ENCODE results near the gene ITCH. TPM values are rescaled to one million over a fixed set of nuclear protein-coding genes. Genes with fewer than 3 reads are reported as not detected.
A peak's percentile ranks its signal among the peaks of the same experiment; 100 is the strongest.

Gene ITCH
- total RNA-seq = 10 to 100 TPM; 56.6 to 72.3 (median 60.6) TPM

- TF ChIP-seq POLR2A (IDR thresholded peaks at IDR 0.05) = peak; percentile 89
- no peak for TF ChIP-seq CTCF (IDR thresholded peaks at IDR 0.05)
- TF ChIP-seq POLR2AphosphoS5 (IDR thresholded peaks at IDR 0.05) = peak; percentile 83 to 93 (median 87)
- peak; percentile 95 for DNase-seq (ENCODE audit: low spot score in 2 of 2)
- intact Hi-C loops (cut with DNase I; ENCODE audit: low total_unique reads) = no loop called here
- H3K27me3 ChIP-seq = no peaks in the 10 kb centered on the region
- H3K4me1 ChIP-seq = peaks cover 5 to 6% of the 10 kb centered on the region in 2 donors
- peak within 1 kb of the TSS; percentile 80 to 96 (median 88) for H3K4me3 ChIP-seq
- no peaks in the 10 kb centered on the region for H3K9me3 ChIP-seq
- no peaks in the 10 kb centered on the region for H3K36me3 ChIP-seq
- H3K27ac ChIP-seq = peak within 1 kb of the TSS; percentile 91 to 97
These were observed at the start of gene ITCH for GRCh38 chr20:34363062-34363464. Gene ITCH (plus strand): TSS chr20:34363273. CDS start chr20:34393812, 30,539 bp downstream.

GRCh38 chr20:34315236-34315635 is 47.8 kb upstream of the ITCH start:
- Histone ChIP-seq H3K4me3 (no peak overlapping the region), H3K9me3 (no peaks in the 10 kb centered on the region), H3K27ac (no peak overlapping the region), H3K27me3 (no peaks in the 10 kb centered on the region), H3K4me1 (no peaks in the 10 kb centered on the region), H3K36me3 (no peaks in the 10 kb centered on the region)
- intact Hi-C loops (cut with DNase I; ENCODE audit: low total_unique reads) = no loop called here
- TF ChIP-seq POLR2A (IDR thresholded peaks at IDR 0.05) (no peak), CTCF (IDR thresholded peaks at IDR 0.05) (no peak), POLR2AphosphoS5 (IDR thresholded peaks at IDR 0.05) (no peak)
- DNase-seq (ENCODE audit: low spot score in 2 of 2) = no peak

GRCh38 chr20:34316196-34316814 is 46.8 kb upstream of the ITCH start:
- H3K4me1 ChIP-seq = no peaks in the 10 kb centered on the region
- no peaks in the 10 kb centered on the region for H3K9me3 ChIP-seq
- intact Hi-C loops (cut with DNase I; ENCODE audit: low total_unique reads) = no loop called here
- H3K27ac ChIP-seq = no peak overlapping the region
- no peaks in the 10 kb centered on the region for H3K36me3 ChIP-seq
- DNase-seq (ENCODE audit: low spot score in 2 of 2) = no peak
- no peak for TF ChIP-seq CTCF (IDR thresholded peaks at IDR 0.05)
- TF ChIP-seq POLR2A (IDR thresholded peaks at IDR 0.05) = no peak
- TF ChIP-seq POLR2AphosphoS5 (IDR thresholded peaks at IDR 0.05) = no peak
- H3K4me3 ChIP-seq = no peak overlapping the region
- H3K27me3 ChIP-seq = no peaks in the 10 kb centered on the region

DNA sequence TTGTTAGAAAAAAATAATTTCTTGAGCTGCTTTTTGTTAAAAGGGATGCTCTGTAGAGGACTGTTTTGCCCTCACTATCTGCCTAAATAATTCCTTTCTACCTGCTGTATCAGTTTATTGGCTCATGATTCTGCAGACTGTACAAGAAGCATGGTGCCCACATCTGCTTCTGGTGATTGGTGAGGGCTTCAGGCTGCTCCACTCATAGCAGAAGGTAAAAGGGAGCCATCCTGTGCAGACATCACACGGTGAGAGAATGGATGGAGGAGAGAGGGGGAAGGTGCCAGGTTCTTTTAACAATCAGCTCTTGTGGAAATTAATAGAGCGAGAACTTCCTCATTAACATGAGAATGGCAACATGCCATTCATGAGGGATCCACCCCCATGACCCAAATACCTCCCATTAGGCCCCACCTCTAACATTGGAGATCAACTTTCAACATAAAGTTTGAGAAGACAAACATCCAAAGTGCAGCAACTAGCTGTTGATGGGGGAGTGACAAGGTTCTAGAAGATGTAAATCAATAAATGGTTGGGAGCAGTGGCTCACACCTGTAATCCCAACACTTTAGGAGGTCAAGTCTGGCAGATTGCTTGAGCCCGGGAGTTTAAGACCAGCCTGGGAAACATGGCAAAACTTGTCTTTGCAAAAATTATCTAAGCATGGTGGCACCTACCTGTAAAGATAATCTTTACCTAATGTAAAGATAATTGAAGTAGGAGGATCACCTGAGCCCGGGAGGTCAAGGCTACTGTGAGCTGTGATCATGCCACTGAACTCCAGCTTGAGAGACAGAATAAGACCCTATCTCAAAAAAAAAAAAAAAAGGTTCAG is 44.2 kb upstream of the ITCH start:
- intact Hi-C loops (cut with DNase I; ENCODE audit: low total_unique reads) = no loop called here
- no peak overlapping the region for H3K27ac ChIP-seq
- H3K36me3 ChIP-seq = no peaks in the 10 kb centered on the region
- no peaks in the 10 kb centered on the region for H3K4me1 ChIP-seq
- DNase-seq (ENCODE audit: low spot score in 2 of 2) = no peak
- H3K27me3 ChIP-seq = no peaks in the 10 kb centered on the region
- H3K4me3 ChIP-seq = no peak overlapping the region
- no peaks in the 10 kb centered on the region for H3K9me3 ChIP-seq
- TF ChIP-seq POLR2A (IDR thresholded peaks at IDR 0.05) = no peak
- no peak for TF ChIP-seq CTCF (IDR thresholded peaks at IDR 0.05)
- no peak for TF ChIP-seq POLR2AphosphoS5 (IDR thresholded peaks at IDR 0.05)

DNA sequence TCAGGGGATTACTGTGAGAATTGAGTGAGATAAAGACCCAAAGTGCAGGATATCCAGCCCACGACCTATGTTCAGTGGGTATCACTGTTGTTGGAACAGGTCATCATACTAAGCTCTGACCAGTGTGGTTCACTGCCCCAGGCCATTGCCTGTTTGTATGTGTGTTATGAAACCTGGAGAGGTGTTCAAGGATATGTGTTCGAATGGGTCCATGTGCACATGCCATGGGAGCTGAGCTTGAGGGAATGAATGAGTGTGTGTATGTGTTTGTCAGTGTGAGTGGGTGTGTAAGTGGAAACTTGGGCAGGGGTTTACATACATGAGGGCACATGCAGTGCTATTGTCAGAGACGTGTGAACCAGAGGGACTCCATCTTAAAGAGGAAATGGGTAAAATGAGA is 42.2 kb upstream of the ITCH start:
- Histone ChIP-seq H3K4me1 (no peaks in the 10 kb centered on the region), H3K27me3 (no peaks in the 10 kb centered on the region), H3K27ac (no peak overlapping the region), H3K4me3 (no peak overlapping the region), H3K36me3 (no peaks in the 10 kb centered on the region), H3K9me3 (no peaks in the 10 kb centered on the region)
- intact Hi-C loops (cut with DNase I; ENCODE audit: low total_unique reads) = no loop called here
- DNase-seq (ENCODE audit: low spot score in 2 of 2) = no peak
- TF ChIP-seq POLR2A (IDR thresholded peaks at IDR 0.05) (no peak), POLR2AphosphoS5 (IDR thresholded peaks at IDR 0.05) (no peak), CTCF (IDR thresholded peaks at IDR 0.05) (no peak)
